GM12872 (cell line): ENCODE results near the gene UBR1.

ENCODE experiments used
- CTCF ChIP-seq: IDR thresholded peaks from 3 replicates; pipeline ENCODE4 v1.5.1; 2011; ENCODE audit warnings: low read depth, mild to moderate bottlenecking, low read length, moderate library complexity; ENCODE audit not compliant: insufficient read depth

UBR1 gene

GRCh38 chr15:42939841-42940240 lies 166.0 kb downstream of the UBR1 start:
- TF ChIP-seq CTCF: no peak

GRCh38 chr15:42937143-42937542 lies 168.7 kb downstream of the UBR1 start:
- TF ChIP-seq CTCF: no peak

GRCh38 chr15:42933886-42934667 lies 171.8 kb downstream of the UBR1 start:
- no peak for TF ChIP-seq CTCF

GRCh38 chr15:42932833-42933515 lies 172.9 kb downstream of the UBR1 start:
- no peak for TF ChIP-seq CTCF

GRCh38 chr15:42931702-42932486 lies 173.9 kb downstream of the UBR1 start:
- TF ChIP-seq CTCF: no peak

- TF ChIP-seq CTCF: no peak
Observed at GRCh38 chr15:42929306-42929848, 176.5 kb downstream of the UBR1 start.

- no peak for TF ChIP-seq CTCF
Observed at GRCh38 chr15:42921342-42921731, 184.5 kb downstream of the UBR1 start.
